ENCODE data around the gene REST. TPM values are rescaled to one million over a fixed set of nuclear protein-coding genes. Genes with fewer than 3 reads are reported as not detected.

Gene REST
- total RNA-seq, 3 donors from 2014 or later (not counting 1 experiment from before 2014, with no cell fraction given), result 52.1 to 71.3 (median 67.6) TPM

- Histone ChIP-seq H3K4me1 (ENCODE audit: control insufficient read depth, insufficient read depth, low read length) (no peaks in the 10 kb centered on the region), H3K9me3 (ENCODE audit: control insufficient read depth, insufficient read depth, low read length) (no peaks in the 10 kb centered on the region), H3K4me3 (ENCODE audit: low read length) (no peak overlapping the region), H3K36me3 (ENCODE audit: control insufficient read depth, insufficient read depth, low read length) (no peaks in the 10 kb centered on the region), H3K27ac (ENCODE audit: low read length) (no peak overlapping the region), H3K27me3 (ENCODE audit: control insufficient read depth, insufficient read depth, low read length) (no peaks in the 10 kb centered on the region)
- intact Hi-C loops (cut with micrococcal nuclease), result no loop called here
- no peak for TF ChIP-seq CTCF (IDR thresholded peaks at IDR 0.05)
- H3K4me3 Mint-ChIP-seq, result no peak overlapping the region
- H3K36me3 Mint-ChIP-seq, result no peaks in the 10 kb centered on the region
- no peaks in the 10 kb centered on the region for H3K27me3 Mint-ChIP-seq (ENCODE audit: low read depth in 2 of 2)
- ATAC-seq, result peak in 1 of 3 donors; percentile 3
- no peak overlapping the region for H3K27ac Mint-ChIP-seq
- 94% methylated on average over 7 of the region's 7 CpGs for whole genome bisulfite sequencing (ENCODE audit: insufficient coverage)
- DNase-seq, result no peak
- H3K4me1 Mint-ChIP-seq, result no peaks in the 10 kb centered on the region
- H3K9me3 Mint-ChIP-seq, result no peaks in the 10 kb centered on the region
Measured at GRCh38 chr4:56863441-56864139, 44.1 kb upstream of the REST start.

- Mint-ChIP-seq H3K27ac (no peak overlapping the region), H3K27me3 (ENCODE audit: low read depth in 2 of 2) (peaks cover 0 to 6% of the 10 kb centered on the region in 2 donors), H3K4me1 (peaks cover 0 to 5% of the 10 kb centered on the region in 2 donors), H3K36me3 (no peaks in the 10 kb centered on the region), H3K9me3 (no peaks in the 10 kb centered on the region), H3K4me3 (no peak overlapping the region)
- H3K27me3 ChIP-seq (ENCODE audit: control insufficient read depth, insufficient read depth, low read length), result no peaks in the 10 kb centered on the region
- no peak overlapping the region for H3K4me3 ChIP-seq (ENCODE audit: low read length)
- ATAC-seq (no peak), DNase-seq (no peak)
- intact Hi-C loops (cut with micrococcal nuclease), result no loop called here
- H3K36me3 ChIP-seq (ENCODE audit: control insufficient read depth, insufficient read depth, low read length), result no peaks in the 10 kb centered on the region
- H3K27ac ChIP-seq (ENCODE audit: low read length), result no peak overlapping the region
- H3K9me3 ChIP-seq (ENCODE audit: control insufficient read depth, insufficient read depth, low read length), result no peaks in the 10 kb centered on the region
- 34% methylated on average over 4 of the region's 4 CpGs for WGBS (ENCODE audit: insufficient coverage)
- peaks cover 5% of the 10 kb centered on the region for H3K4me1 ChIP-seq (ENCODE audit: control insufficient read depth, insufficient read depth, low read length)
- TF ChIP-seq CTCF (IDR thresholded peaks at IDR 0.05), result no peak
Measured at GRCh38 chr4:56870946-56871345, 36.8 kb upstream of the REST start.

GRCh38 chr4:56871371-56871866 is 36.3 kb upstream of the REST start:
- no peak overlapping the region for H3K27ac Mint-ChIP-seq

More at GRCh38 chr4:56871371-56871866, 36.3 kb upstream of the REST start:
- TF ChIP-seq CTCF (IDR thresholded peaks at IDR 0.05), result no peak
- ATAC-seq (peak in 1 of 3 donors; percentile 44), DNase-seq (peak in 1 of 2 donors; percentile 13)
- Histone ChIP-seq H3K4me3 (ENCODE audit: low read length) (no peak overlapping the region), H3K4me1 (ENCODE audit: control insufficient read depth, insufficient read depth, low read length) (peaks cover 5% of the 10 kb centered on the region), H3K9me3 (ENCODE audit: control insufficient read depth, insufficient read depth, low read length) (no peaks in the 10 kb centered on the region), H3K27ac (ENCODE audit: low read length) (no peak overlapping the region), H3K27me3 (ENCODE audit: control insufficient read depth, insufficient read depth, low read length) (no peaks in the 10 kb centered on the region), H3K36me3 (ENCODE audit: control insufficient read depth, insufficient read depth, low read length) (no peaks in the 10 kb centered on the region)
- intact Hi-C loops (cut with micrococcal nuclease), result no loop called here
- Mint-ChIP-seq H3K4me3 (no peak overlapping the region), H3K9me3 (no peaks in the 10 kb centered on the region), H3K36me3 (no peaks in the 10 kb centered on the region), H3K27me3 (ENCODE audit: low read depth in 2 of 2) (peaks cover 0 to 6% of the 10 kb centered on the region in 2 donors), H3K4me1 (peaks cover 0 to 5% of the 10 kb centered on the region in 2 donors)
- 12% methylated on average over 10 of the region's 10 CpGs for WGBS (ENCODE audit: insufficient coverage)
